Smooth muscle cell (in vitro differentiated cells): ENCODE results near the gene PPM1F. TPM values are rescaled to one million over a fixed set of nuclear protein-coding genes. Genes with fewer than 3 reads are reported as not detected.

Experiments used
- DNase-seq: peaks from one replicate; lab custom pipeline; 2025; ENCODE audit not compliant: unreplicated experiment; lab: John Stamatoyannopoulos, UW
- H2AFZ ChIP-seq: fragments of 200-600 bp; sonication (generic); 2 replicates; pipeline ENCODE4 v1.6.0; 2016; ENCODE audit warnings: antibody characterized with exemption, low read depth, mild to moderate bottlenecking
- H3F3A ChIP-seq: fragments of 200-600 bp; sonication (generic); 2 replicates; pipeline ENCODE4 v1.6.0; 2017; ENCODE audit warnings: antibody characterized with exemption, low read depth
- H3K27ac ChIP-seq: fragments of 200-600 bp; sonication (generic); 2 replicates; pipeline ENCODE4 v1.5.1; 2016; ENCODE audit warnings: low read depth, mild to moderate bottlenecking
- H3K27me3 ChIP-seq: fragments of 200-600 bp; sonication (generic); 2 replicates; pipeline ENCODE4 v1.6.1; 2016; ENCODE audit warnings: low read depth, mild to moderate bottlenecking
- H3K36me3 ChIP-seq: fragments of 200-600 bp; sonication (generic); 2 replicates; pipeline ENCODE4 v1.5.1; 2016; ENCODE audit warnings: low read depth
- H3K4me1 ChIP-seq: fragments of 200-600 bp; sonication (generic); 2 replicates; pipeline ENCODE4 v1.5.1; 2016; ENCODE audit warnings: low read depth
- H3K4me2 ChIP-seq: fragments of 200-600 bp; sonication (generic); 2 replicates; pipeline ENCODE4 v1.6.0; 2016; ENCODE audit warnings: mild to moderate bottlenecking
- H3K4me3 ChIP-seq: fragments of 200-600 bp; sonication (generic); 2 replicates; pipeline ENCODE4 v1.5.1; 2016; ENCODE audit warnings: mild to moderate bottlenecking
- H3K79me2 ChIP-seq: fragments of 200-600 bp; sonication (generic); 2 replicates; pipeline ENCODE4 v1.6.0; 2016; ENCODE audit warnings: low read depth, mild to moderate bottlenecking
- H3K9ac ChIP-seq: fragments of 200-600 bp; sonication (generic); 2 replicates; pipeline ENCODE4 v1.6.0; 2016; ENCODE audit warnings: low read depth
- H3K9me3 ChIP-seq: fragments of 200-600 bp; sonication (generic); replicated peaks from 2 replicates; pipeline ENCODE4 v1.5.1; 2016; ENCODE audit warnings: low read depth
- H4K20me1 ChIP-seq: fragments of 200-600 bp; sonication (generic); 2 replicates; pipeline ENCODE4 v1.6.0; 2016; ENCODE audit warnings: low read depth
- CTCF ChIP-seq: fragments of 200-600 bp; sonication (generic); IDR thresholded peaks from 2 replicates; pipeline ENCODE4 v1.5.1; 2017; ENCODE audit warnings: borderline replicate concordance, mild to moderate bottlenecking, antibody characterized with exemption; ENCODE audit not compliant: insufficient read depth, poor library complexity, severe bottlenecking
- WGBS: methylation state at CpG from one replicate; pipeline ENCODE4 v1.1.7; 2016; ENCODE audit warnings: low lambda C conversion rate; 5-methylcytosine and 5-hydroxymethylcytosine counted together
- polyA plus RNA-seq: library from polyadenylated mRNA; unstranded; fragments of >200 nt; fragmentation: Nextera tagmentation; extraction: Ambion mirVana; gene quantifications from 2 replicates; pipeline ENCODE4 v1.2.1, GENCODE V29; 2016
- total RNA-seq: library from RNA; depleted of rRNA; stranded (reverse); fragments of >200 nt; gene quantifications from 2 replicates; pipeline ENCODE4 v1.2.3, GENCODE V29; 2014

Gene PPM1F
- total and polyA plus RNA-seq, 2 experiments from 2014 or later = 11.8 to 15.2 TPM

GRCh38 chr22:21978564-21979386, 26.1 kb upstream of the PPM1F start:
- 95% methylated on average over 11 of the region's 11 CpGs for WGBS
- no peak for TF ChIP-seq CTCF
- Histone ChIP-seq H3K36me3 (no peaks in the 10 kb centered on the region), H4K20me1 (peaks cover 12% of the 10 kb centered on the region), H3K9me3 (no peaks in the 10 kb centered on the region), H3K9ac (no peak overlapping the region), H2AFZ (no peak overlapping the region), H3K27me3 (no peaks in the 10 kb centered on the region), H3F3A (no peaks in the 10 kb centered on the region), H3K4me3 (no peak overlapping the region), H3K4me2 (no peak overlapping the region), H3K79me2 (peaks cover 25% of the 10 kb centered on the region), H3K27ac (no peak overlapping the region), H3K4me1 (peaks cover 8% of the 10 kb centered on the region)
- DNase-seq = no peak

GRCh38 chr22:21977814-21978213, 25.2 kb upstream of the PPM1F start:
- Histone ChIP-seq H3K4me1 (peaks cover 8% of the 10 kb centered on the region), H3F3A (no peaks in the 10 kb centered on the region), H3K4me2 (no peak overlapping the region), H3K79me2 (peaks cover 24% of the 10 kb centered on the region), H3K27ac (no peak overlapping the region), H2AFZ (no peak overlapping the region), H3K4me3 (no peak overlapping the region), H3K27me3 (no peaks in the 10 kb centered on the region), H3K9ac (no peak overlapping the region), H3K36me3 (no peaks in the 10 kb centered on the region), H4K20me1 (peaks cover 12% of the 10 kb centered on the region), H3K9me3 (no peaks in the 10 kb centered on the region)
- DNase-seq = no peak
- 100% methylated on average over 1 of the region's 1 CpG for WGBS
- no peak for TF ChIP-seq CTCF

- no peaks in the 10 kb centered on the region for H3K36me3 ChIP-seq
- TF ChIP-seq CTCF = no peak
- peaks cover 5% of the 10 kb centered on the region for H3K79me2 ChIP-seq
- H3K9ac ChIP-seq = no peak overlapping the region
- no peak overlapping the region for H2AFZ ChIP-seq
- no peak overlapping the region for H3K27ac ChIP-seq
- H3K4me1 ChIP-seq = no peaks in the 10 kb centered on the region
- H3F3A ChIP-seq = no peaks in the 10 kb centered on the region
- no peaks in the 10 kb centered on the region for H3K27me3 ChIP-seq
- DNase-seq = no peak
- H3K4me3 ChIP-seq = no peak overlapping the region
- over 99% methylated on average over 5 of the region's 5 CpGs for WGBS
- no peaks in the 10 kb centered on the region for H3K9me3 ChIP-seq
- peaks cover 19% of the 10 kb centered on the region for H4K20me1 ChIP-seq
- no peak overlapping the region for H3K4me2 ChIP-seq
Measured at GRCh38 chr22:21975854-21976345, 23.3 kb upstream of the PPM1F start.
